H4 (cell line): Measurements from ENCODE around the gene ATF7IP. TPM values are rescaled to one million over a fixed set of nuclear protein-coding genes. Genes with fewer than 3 reads are reported as not detected.

Experiments used
- DNase-seq: peaks from one replicate; pipeline ENCODE4 v3.0.0-alpha.2; 2015; ENCODE audit warnings: low spot score
- total RNA-seq: library from RNA; depleted of rRNA; stranded (reverse); fragments of >200 nt; shearing (Covaris generic); gene quantifications from 2 replicates; pipeline ENCODE4 v1.2.3, GENCODE V29; 2014

ATF7IP gene
- total RNA-seq, 1 experiment from 2014 or later: 51.3 TPM

- peak; percentile 64 for DNase-seq
These were observed 52.2 kb downstream of the ATF7IP start for GRCh38 chr12:14417715-14418114.

GRCh38 chr12:14418451-14418890 lies 53.0 kb downstream of the ATF7IP start:
- DNase-seq: no peak

GRCh38 chr12:14422516-14423230 lies 57.2 kb downstream of the ATF7IP start:
- no peak for DNase-seq

- no peak for DNase-seq
These were observed 59.1 kb downstream of the ATF7IP start for GRCh38 chr12:14424545-14424944.

GRCh38 chr12:14426792-14427191 lies 61.3 kb downstream of the ATF7IP start:
- DNase-seq: no peak

GRCh38 chr12:14427929-14428328 lies 62.4 kb downstream of the ATF7IP start:
- DNase-seq: no peak

GRCh38 chr12:14430394-14430986 lies 65.0 kb downstream of the ATF7IP start:
- DNase-seq: no peak

GRCh38 chr12:14431975-14432374 lies 66.5 kb downstream of the ATF7IP start:
- no peak for DNase-seq

- DNase-seq: no peak
These were observed 70.1 kb downstream of the ATF7IP start for GRCh38 chr12:14435627-14436026.

- DNase-seq: no peak
These were observed 76.9 kb downstream of the ATF7IP start for GRCh38 chr12:14442221-14442881.

GRCh38 chr12:14443531-14443930 lies 78.0 kb downstream of the ATF7IP start:
- DNase-seq: no peak

GRCh38 chr12:14450479-14450878 lies 85.0 kb downstream of the ATF7IP start:
- DNase-seq: no peak

GRCh38 chr12:14452336-14452735 lies 86.9 kb downstream of the ATF7IP start:
- DNase-seq: no peak

- DNase-seq: no peak
These were observed 87.4 kb downstream of the ATF7IP start for GRCh38 chr12:14452865-14453264.

- DNase-seq: peak; percentile 60
These were observed 88.8 kb downstream of the ATF7IP start for GRCh38 chr12:14454098-14454907.

- no peak for DNase-seq
These were observed 94.8 kb downstream of the ATF7IP start for GRCh38 chr12:14460212-14460841.

GRCh38 chr12:14471497-14471896 lies 106.0 kb downstream of the ATF7IP start:
- no peak for DNase-seq

GRCh38 chr12:14473707-14474287 lies 108.3 kb downstream of the ATF7IP start:
- peak; percentile 53 for DNase-seq

- DNase-seq: no peak
These were observed 113.5 kb downstream of the ATF7IP start for GRCh38 chr12:14479004-14479403.

GRCh38 chr12:14481201-14481600 lies 115.7 kb downstream of the ATF7IP start:
- no peak for DNase-seq

- DNase-seq: no peak
These were observed 116.9 kb downstream of the ATF7IP start for GRCh38 chr12:14482361-14482760.
